ENCODE data around the gene RNF11.

The RNF11 gene

GRCh38 chr1:51322417-51323101 lies 86.5 kb downstream of the RNF11 start:
- Mint-ChIP-seq H3K27me3 (peaks cover 8 to 13% of the 10 kb centered on the region in 2 donors), H3K4me1 (ENCODE audit: low read depth in 2 of 2) (no peaks in the 10 kb centered on the region), H3K4me3 (no peak overlapping the region), H3K36me3 (ENCODE audit: insufficient read depth) (no peaks in the 10 kb centered on the region), H3K9me3 (no peaks in the 10 kb centered on the region), H3K27ac (no peak overlapping the region)
- no peak for DNase-seq
- no peak for ATAC-seq (replicated peaks)

All from effector memory CD8-positive, alpha-beta T cell (primary cell).